Measurements from ENCODE around the gene DDIAS. TPM values are rescaled to one million over a fixed set of nuclear protein-coding genes. Genes with fewer than 3 reads are reported as not detected.
"Not testable (repeated sequence)": the region's sequence is repeated elsewhere in the genome, so short reads cannot be mapped to it uniquely, and the experiment has no call there.

Gene DDIAS
- total RNA-seq, 1 experiment from 2014 or later, result 22.9 TPM

DNA sequence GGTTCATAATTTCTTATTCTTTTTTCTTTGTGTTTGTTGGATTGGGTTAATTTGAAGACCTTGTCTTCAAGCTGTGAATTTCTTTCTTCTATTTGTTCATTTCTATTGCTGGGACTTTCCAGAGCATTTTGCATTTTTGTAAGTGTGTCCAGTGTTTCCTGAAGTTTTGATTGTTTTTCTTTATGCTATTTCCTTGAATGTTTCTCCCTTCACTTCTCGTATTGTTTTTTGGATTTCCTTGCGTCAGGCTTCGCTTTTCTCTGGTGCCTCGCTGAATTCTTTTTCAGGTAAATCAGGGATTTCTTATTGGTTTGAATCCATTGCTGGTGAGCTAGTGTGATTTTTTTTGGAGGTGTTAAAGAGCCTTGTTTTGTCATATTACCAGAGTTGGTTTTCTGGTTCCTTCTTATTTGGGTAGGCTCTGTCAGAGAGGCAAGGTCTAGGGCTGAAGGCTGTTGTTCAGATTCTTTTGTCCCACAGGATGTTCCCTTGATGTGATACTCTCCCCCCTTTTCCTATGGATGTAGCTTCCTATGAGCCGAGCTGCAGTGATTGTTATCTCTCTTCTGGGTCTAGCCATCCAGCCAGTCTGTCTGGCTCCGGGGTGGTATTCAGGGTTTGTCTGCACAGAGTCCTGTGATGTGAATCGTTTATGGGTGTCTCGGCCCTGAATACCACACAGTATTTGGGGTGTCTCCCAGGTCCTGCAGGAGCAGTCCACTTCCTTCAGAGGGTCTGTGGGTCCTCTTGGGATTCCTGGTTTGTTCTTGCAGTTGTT lies 21.0 kb downstream of the DDIAS start:
- DNase-seq (ENCODE audit: low read depth), result peak; percentile 21

DNA sequence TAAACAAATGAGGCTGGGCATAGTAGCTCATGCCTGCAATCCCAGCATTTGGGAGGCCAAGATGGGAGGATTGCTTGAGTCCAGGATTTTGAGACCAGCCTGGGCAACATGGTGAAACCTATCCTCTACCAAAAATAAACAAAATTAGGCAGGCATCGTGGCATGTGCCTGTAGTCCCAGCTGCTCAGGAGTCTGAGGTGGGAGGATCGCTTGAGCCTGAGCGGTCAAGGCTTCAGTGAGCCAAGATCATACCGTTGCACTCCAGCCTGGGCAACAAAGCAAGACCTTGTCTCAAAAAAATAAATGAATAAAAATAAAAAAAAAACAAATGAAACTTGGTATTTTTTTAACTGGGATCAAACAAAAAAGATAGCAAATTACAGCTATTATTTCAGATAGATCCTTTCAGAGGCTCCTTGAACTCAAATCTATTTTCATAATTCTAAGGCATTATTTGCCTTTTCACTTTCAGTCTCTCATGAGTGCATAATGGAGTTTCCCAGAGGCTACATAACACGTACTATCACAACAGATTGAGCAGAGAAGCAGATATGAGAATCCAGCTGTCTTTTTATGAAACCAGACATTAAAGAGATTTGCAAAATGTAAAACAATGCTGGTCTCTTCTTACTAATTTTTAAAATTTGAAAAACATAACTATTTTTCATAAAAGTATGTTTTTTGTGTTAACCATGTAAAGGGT lies 23.1 kb downstream of the DDIAS start:
- no peak for DNase-seq (ENCODE audit: low read depth)

DNA sequence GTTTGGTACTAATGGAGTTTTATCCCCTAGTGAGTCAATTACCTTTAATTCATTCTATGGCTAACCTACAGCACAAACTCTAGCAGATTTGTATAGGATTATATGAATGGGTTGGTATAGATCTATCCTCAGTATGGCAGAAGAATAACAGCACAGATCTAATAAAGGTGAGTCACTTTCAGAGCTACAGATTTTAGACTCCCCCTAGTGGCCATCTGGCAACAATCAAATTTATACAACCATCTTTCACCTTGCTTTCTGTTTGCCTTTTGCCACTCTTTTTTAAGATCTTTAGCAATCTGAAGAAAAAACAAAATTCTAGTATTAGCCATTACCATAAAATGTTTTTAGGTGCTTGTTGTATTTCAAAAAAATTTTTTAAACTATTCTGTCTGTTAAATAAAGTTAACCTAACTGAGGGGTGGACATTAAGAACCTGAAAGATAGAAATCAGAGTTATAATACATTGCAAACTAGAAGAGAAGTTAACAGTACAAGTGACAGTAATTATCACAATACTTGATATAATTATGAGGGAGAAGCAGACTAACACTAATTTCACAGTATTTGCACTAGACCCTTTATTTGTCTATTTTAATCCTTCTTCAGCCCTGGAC lies 25.8 kb downstream of the DDIAS start:
- DNase-seq (ENCODE audit: low read depth), result peak; percentile 68

DNA sequence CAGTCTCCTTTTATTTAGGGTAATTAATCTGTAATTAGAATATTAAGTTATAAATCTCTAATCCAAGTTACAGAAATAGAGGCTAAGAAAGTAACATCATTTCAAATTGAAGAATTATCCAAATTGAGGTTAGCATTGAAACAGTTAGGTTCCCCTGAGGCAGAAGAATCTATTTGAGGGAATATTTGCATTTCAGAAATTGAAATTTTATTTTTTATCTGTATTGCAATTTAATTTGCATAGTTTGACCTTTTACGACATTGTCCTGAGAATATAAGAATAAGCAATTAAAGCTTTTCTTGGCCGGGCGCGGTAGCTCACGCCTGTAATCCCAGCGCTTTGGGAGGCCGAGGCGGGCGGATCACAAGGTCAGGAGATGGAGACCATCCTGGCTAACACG lies 27.6 kb downstream of the DDIAS start:
- no peak for DNase-seq (ENCODE audit: low read depth)

DNA sequence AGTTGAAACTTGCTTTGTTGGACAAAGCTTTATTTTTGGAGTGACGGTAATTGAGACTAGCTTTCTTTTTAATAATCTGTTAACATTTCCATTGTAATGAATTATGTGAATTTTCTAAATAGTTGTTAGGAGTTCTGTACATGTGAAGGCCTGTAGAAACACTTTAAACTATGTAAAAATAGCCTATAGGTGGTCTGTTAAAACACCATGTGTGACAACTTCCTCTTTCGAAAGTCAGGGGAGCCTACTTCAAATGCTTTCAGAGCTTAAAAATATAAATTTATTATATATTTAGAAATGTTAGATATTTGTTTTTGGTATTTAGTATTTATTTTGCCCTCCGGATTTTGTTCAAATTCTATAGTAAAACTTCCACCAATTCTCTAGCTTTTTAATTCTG lies 28.7 kb downstream of the DDIAS start:
- no peak for DNase-seq (ENCODE audit: low read depth)

DNA sequence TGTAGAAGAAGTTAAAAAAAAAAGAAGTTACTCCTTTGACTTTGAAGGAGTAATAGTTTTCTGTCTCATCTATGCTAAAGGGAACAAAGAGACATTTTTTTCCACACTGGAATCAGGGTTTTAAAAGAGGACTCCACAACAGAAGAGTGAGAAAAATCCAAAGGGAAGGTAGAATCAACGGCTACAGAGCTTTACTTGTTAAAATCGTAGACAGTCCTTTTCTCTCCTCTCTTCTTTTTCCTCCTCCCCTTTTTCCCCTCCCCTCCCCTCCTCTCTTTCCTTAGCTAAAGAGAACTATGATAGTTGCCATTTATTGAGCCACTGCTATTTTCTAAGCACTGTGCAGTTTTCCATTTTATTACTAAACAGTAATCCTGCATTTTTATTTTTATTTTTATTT lies 29.2 kb downstream of the DDIAS start:
- no peak for DNase-seq (ENCODE audit: low read depth)

DNA sequence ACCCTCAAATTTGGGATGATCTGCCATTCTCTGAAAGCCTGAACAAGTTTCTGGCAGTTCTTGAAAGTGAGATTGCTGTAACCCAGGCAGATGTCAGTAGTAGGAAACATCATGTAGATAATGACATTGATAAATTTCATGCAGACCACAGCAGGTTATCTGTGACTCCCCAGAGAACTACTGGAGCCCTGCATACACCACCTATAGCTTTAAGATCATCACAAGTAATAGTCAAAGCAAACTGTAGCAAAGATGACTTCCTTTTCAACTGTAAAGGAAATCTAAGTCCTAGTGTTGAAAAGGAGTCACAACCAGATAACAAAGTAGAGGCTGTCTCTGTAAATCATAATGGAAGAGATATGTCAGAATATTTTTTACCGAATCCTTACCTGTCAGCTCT lies 31.0 kb downstream of the DDIAS start:
- DNase-seq (ENCODE audit: low read depth), result no peak

DNA sequence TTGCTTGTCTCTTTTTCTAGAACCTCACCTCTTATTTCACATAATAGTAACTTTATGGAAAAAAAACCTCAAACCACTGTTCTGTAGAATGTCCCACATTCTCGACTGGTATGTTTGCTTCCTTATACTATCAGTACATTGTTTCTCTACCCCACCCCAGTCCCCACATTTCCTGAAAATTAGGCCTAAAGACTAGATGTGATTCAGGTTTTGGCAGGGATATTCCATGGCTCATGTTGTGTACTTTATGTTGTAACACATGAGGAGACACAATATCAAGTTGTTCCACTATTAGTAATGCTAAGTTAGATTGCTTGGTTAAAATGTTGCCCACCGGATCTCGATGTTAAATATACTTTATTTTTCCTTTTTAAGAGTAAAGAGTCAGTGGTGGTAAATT lies 34.7 kb downstream of the DDIAS start:
- no peak for DNase-seq (ENCODE audit: low read depth)

DNA sequence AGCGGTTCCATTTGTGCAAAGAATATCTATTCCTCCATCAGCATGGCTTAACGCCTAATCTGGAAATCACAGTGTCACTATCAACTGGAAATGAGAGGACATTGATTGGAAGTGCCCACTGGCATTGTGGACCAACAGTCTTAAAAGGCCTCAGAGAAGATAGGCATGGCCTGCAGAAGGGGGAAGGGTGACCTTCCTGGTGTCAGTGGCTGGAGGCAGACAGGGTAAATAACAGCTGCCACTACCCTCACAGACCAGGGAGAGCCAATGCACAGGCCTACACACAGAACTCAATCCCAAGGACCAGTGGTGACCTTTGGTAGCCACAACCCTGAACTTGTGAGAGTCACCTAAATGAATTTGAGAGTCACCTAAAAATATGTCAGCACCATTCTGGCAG lies 36.0 kb downstream of the DDIAS start:
- no peak for DNase-seq (ENCODE audit: low read depth)

DNA sequence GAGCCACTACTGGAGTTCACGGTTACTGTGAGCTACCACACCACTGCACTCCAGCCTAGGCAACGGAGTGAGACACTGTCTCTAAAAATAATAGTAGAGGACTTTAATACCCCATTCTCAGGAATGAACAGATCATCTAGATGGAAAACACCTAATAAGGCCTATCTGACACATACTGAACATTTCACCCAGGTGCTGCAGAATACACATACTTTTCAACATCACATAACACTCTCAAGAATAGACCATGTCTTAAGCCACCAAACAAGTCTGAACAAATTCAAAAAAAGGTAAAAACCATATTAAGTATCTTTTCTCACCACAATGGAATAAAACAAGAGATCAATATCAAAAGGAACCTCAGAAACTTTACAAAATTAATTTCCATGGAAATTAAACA lies 37.9 kb downstream of the DDIAS start:
- DNase-seq (ENCODE audit: low read depth), result no peak

DNA sequence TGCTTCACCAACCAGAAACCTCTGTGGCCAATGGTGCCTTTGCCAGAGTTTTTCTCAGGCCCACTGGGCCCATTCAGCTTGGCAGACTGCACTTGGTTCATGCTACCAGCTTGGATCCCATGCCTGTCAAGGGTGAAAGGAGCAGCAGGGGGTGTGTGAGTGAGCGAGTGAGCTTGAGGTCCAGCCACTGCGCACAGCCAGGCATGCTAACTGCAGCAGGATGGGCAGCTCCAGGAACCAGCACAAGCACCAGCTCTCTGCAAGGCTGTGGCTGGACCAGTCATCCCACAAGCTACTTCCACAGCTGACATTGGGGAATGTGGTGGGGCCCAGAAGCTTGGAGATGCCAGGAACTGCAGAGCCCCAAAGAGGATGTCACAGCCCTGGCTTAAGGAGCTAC lies 40.8 kb downstream of the DDIAS start:
- no peak for DNase-seq (ENCODE audit: low read depth)

DNA sequence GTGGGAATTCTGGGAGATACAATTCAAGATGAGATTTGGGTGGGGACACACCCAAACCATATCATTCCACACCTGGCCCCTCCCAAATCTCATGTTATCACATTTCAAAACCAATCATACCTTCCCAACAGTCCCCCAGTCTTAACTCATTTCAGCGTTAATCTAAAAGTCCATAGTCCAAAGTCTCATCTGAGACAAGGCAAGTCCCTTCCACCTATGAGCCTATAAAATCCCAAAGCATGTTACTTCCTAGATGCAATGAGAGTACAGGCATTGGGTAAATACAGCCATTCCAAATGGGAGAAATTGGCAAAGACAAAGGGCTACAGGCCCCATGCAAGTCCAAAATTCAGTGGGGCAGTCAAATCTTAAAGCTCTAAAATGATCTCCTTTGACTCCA lies 41.9 kb downstream of the DDIAS start:
- not testable (repeated sequence) for DNase-seq (ENCODE audit: low read depth)

DNA sequence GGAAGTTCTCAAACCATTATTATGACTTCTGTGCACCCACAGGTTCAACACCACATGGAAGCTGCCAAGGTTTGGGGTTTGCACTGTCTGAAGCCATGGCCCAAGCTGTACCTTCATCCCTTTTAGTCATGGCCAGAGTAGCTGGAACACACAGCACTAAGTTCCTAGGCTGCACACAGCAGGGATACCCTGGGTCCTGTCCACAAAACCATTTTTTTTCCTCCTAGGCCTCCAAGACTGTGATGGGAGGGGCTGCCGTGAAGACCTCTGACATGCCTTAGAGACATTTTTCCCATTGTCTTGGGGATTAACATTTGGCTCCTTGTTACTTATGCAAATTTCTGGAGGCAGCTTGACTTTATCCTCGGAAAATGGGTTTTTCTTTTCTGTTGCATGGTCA lies 42.7 kb downstream of the DDIAS start:
- no peak for DNase-seq (ENCODE audit: low read depth)

DNA sequence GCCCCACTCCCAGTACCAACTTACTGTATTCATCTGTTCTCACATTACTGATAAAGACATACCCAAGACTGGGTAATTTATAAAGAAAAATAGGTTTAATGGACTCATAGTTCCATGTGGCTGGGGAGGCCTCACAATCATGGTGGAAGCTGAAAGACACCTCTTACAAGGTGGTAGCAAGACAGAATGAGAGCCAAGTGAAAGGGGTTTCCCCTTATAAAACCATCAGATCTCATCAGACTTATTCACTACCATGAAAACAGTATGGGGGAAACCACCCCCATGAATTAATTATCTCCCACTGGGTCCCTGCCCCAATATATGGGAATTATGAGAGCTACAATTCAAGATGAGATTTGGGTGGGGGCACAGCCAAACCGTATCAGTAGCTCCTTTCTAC lies 43.5 kb downstream of the DDIAS start:
- not testable (repeated sequence) for DNase-seq (ENCODE audit: low read depth)

DNA sequence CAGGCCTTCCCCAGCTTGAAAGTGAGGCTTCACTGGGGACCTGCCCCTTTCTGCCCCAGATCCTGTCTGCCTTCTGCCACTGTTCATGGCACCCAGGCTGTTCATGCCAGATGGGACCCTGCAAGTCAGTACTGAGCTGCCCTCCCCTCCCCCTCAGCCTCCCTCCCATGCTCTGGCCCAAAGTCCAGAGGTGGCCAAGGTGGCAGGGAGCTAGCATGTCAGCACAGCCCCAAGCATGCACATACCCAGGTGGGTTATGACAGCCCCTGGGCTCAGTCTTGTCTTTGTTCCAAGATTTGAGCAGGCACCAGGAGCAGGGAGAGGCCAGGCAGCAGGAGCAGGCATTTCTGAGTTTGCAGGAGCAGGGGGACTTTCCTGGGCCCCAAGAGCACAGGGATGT lies 44.1 kb downstream of the DDIAS start:
- DNase-seq (ENCODE audit: low read depth), result no peak

DNA sequence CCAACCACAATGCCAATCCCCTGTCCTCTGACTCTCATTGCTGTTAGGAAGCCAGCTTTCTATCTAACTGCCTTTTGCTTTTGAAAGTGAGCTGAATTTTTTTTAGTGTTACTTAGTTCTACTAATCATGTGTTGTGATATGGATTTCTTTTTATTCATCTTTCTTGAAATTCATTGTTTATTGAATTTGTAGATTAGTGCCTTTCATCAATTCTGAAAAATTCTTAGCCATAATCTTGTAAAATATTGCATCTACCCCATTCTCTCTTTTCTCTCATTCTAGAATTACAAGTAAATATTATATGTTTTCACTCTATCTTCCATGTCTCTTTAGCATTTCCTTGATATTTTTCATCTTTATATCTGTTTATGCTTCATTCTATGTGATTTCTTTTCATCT lies 47.8 kb downstream of the DDIAS start:
- DNase-seq (ENCODE audit: low read depth), result no peak

DNA sequence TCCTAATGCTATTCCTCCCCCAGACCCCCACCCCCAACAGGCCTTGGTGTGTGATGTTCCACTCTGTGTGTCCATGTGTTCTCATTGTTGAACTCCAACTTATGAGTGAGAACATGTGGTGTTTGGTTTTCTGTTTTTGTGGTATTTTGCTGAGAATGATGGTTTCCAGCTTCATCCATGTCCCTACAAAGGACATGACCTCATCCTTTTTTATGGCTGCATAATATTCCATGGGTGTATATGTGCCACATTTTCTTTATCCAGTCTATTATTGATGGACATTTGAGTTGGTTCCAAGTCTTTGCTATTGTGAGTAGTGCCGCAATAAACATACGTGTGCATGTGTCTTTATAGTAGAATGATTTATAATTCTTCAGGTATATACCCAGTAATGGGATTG lies 49.0 kb downstream of the DDIAS start:
- not testable (repeated sequence) for DNase-seq (ENCODE audit: low read depth)

DNA sequence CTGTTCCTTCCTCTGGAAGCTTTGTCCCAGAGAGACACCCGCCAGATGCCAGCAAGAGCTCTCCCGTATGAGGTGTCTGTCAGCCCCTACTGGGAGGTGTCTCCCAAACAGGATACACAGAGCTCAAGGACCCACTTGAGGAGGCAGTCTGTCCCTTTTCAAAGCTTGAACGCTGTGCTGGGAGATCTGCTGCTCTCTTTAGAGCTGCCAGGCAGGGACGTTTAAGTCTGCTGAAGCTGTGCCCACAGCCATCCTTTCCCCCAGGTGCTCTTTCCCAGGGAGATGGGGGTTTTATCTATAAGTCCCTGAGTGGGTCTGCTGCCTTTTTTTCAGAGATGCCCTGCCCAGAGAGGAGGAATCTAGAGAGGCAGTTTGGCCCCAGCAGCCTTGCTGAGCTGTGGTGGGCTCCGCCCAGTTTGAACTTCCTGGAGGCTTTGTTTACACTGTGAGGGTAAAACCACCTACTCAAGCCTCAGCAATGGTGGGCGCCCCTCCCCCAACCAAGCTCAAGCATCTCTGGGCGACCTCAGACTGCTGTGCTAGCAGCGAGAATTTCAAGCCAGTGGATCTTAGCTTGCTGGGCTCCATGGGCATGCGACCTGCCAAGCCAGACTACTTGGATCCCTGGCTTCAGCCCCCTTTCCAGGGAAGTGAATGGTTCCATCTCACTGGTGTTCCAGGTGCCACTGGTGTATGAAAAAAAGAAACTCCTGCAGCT lies 54.4 kb downstream of the DDIAS start:
- DNase-seq (ENCODE audit: low read depth), result not testable (repeated sequence)

DNA sequence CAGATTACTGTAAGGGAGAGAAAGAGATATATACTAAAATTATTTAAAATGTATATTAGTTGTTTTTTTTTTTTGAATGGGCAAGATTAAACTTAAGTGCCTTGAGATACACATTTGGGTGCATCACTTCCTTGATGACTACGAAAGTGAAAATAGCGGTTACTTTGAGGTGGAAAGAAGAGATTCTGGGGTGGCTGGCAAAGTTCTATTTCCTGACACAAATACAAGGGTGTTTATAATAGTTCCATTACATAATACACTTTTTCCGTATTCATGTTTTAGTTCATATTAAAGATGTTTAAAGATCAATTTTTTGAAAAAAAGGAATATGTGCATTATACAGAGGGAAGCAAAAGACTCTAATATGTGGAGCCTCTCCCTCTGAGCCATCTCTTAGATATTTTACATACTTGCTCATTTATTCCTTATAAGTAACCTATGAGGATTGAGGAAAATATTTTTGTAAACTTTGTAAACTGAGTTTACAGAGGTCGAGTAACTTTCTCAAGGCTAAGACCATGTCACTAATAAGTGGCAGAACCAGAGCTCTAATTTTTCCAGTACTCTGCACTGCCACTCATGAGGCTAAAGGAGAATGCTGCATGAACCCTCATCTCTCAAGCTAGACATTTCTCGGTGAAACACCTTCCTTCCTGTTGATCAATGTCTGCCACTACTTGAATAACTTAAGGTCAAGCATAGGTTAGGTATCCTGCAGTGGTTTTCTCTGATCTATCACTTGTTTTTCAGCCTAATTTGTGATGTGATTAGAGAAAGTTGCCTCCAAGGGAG lies 58.6 kb downstream of the DDIAS start:
- DNase-seq (ENCODE audit: low read depth), result no peak

DNA sequence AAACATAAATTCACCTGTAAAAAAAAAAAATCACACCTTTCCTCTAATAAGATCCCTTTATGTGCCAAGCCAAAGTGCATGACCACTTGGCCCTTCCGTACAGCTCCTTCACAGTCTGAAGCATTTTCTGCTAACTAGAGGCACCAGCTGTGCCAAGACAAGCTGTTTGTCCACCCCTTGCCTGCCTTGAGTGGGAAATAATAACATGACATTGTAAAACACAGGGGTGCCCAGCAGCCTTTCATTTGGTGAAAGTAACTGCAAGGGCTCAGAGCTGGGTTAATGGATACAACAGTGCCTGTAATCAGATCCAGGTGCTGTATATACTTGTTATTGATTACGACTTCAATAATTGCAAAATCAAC lies 59.2 kb downstream of the DDIAS start:
- DNase-seq (ENCODE audit: low read depth), result no peak

DNA sequence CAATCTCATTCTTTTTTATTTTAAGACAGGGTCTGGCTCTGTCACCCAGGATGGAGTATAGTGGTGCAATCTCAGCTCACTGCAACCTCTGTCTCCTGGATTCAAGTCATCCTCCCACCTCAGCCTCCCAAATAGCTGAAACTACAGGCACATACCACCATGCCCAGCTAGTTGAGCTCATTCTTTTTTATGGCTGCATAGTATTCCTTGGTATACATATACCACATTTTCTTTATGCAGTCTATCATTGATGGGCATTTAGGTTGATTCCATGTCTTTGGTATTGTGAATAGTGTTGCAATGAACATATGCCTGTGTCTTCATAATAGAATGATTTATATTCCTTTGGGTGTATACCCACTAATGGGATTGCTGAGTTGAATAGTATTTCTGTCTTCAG lies 60.5 kb downstream of the DDIAS start:
- not testable (repeated sequence) for DNase-seq (ENCODE audit: low read depth)

DNA sequence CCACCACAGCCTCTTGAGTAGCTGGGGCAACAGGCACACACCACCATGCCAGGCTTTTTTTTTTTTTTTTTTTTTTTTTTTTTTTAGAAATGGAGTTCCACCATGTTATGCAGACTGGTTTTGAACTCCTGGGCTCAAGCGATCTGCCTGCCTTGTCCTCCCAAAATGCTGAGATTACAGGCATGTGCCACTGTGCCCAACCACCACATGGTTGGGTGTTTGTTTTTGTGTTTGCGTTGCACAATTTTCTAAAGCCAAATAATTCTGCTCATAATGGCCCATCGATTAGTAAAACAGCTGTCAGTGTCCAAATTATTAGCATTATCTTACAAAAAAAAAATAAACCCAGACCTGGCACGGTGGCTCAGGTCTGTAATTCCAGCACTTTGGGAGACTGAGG lies 65.8 kb downstream of the DDIAS start:
- DNase-seq (ENCODE audit: low read depth), result no peak

Data from M059J (cell line).